ENCODE measurements around the gene UFC1. TPM values are rescaled to one million over a fixed set of nuclear protein-coding genes. Genes with fewer than 3 reads are reported as not detected.

Gene UFC1
- 115 TPM for total RNA-seq
- polyA plus RNA-seq, result 100 to 1,000 TPM; 147 to 188 (median 171) TPM

- Mint-ChIP-seq H3K27me3 (no peaks in the 10 kb centered on the region), H3K27ac (peak within 1 kb of the TSS; percentile 100), H3K36me3 (peaks cover 16% of the 10 kb centered on the region), H3K4me1 (peaks cover 27 to 37% (median 34%) of the 10 kb centered on the region in 4 donors), H3K4me3 (peak within 1 kb of the TSS; percentile 96 to 100 (median 98)), H3K9me3 (no peaks in the 10 kb centered on the region)
- H3K4me3 ChIP-seq (ENCODE audit: low read depth, low read length), result peak within 1 kb of the TSS; percentile 97
- DNase-seq, result peak; percentile 80 to 95 (median 91)
- peaks cover 18% of the 10 kb centered on the region for H3K36me3 ChIP-seq (ENCODE audit: control insufficient read depth, insufficient read depth, low read length)
- peak within 1 kb of the TSS; percentile 95 for H3K27ac ChIP-seq (ENCODE audit: insufficient read depth, low read length, poor library complexity, severe bottlenecking)
- H3K27me3 ChIP-seq (ENCODE audit: control insufficient read depth, insufficient read depth, low read length), result no peaks in the 10 kb centered on the region
- peaks cover 12% of the 10 kb centered on the region for H3K4me1 ChIP-seq (ENCODE audit: control insufficient read depth, insufficient read depth, low read length, poor library complexity, severe bottlenecking)
- peak; percentile 95 to 96 for ATAC-seq (ENCODE audit: low read depth in 2 of 2)
- H3K9me3 ChIP-seq (ENCODE audit: control insufficient read depth in 2 of 2, low read length in 2 of 2), result no peaks in the 10 kb centered on the region
Observed at GRCh38 chr1:161153682-161154337, at the start of gene UFC1. Gene UFC1, plus strand, starts transcription at chr1:161153978. Its CDS starts 20 bp downstream, at chr1:161153998.

- H3K27ac ChIP-seq (ENCODE audit: insufficient read depth, low read length, poor library complexity, severe bottlenecking), result no peak overlapping the region
- no peak overlapping the region for H3K27ac Mint-ChIP-seq
- H3K27me3 ChIP-seq (ENCODE audit: control insufficient read depth, insufficient read depth, low read length), result no peaks in the 10 kb centered on the region
- H3K4me3 Mint-ChIP-seq, result peak overlapping the region in 1 of 4 donors; percentile 75
- H3K9me3 ChIP-seq (ENCODE audit: control insufficient read depth in 2 of 2, low read length in 2 of 2), result no peaks in the 10 kb centered on the region
- ATAC-seq (ENCODE audit: low read depth in 2 of 2), result no peak
- H3K36me3 ChIP-seq (ENCODE audit: control insufficient read depth, insufficient read depth, low read length), result peaks cover 30% of the 10 kb centered on the region
- H3K4me3 ChIP-seq (ENCODE audit: low read depth, low read length), result no peak overlapping the region
- DNase-seq, result no peak
- H3K36me3 Mint-ChIP-seq, result peaks cover 14% of the 10 kb centered on the region
- peaks cover 22 to 30% (median 26%) of the 10 kb centered on the region in 4 donors for H3K4me1 Mint-ChIP-seq
- H3K27me3 Mint-ChIP-seq, result no peaks in the 10 kb centered on the region
- H3K4me1 ChIP-seq (ENCODE audit: control insufficient read depth, insufficient read depth, low read length, poor library complexity, severe bottlenecking), result no peaks in the 10 kb centered on the region
- peaks cover 0 to 2% (median 0%) of the 10 kb centered on the region in 7 donors for H3K9me3 Mint-ChIP-seq
Observed at GRCh38 chr1:161106431-161106830, 47.3 kb upstream of the UFC1 start.

GRCh38 chr1:161111117-161111516, 42.7 kb upstream of the UFC1 start:
- no peak for ATAC-seq (ENCODE audit: low read depth in 2 of 2)
- H3K36me3 ChIP-seq (ENCODE audit: control insufficient read depth, insufficient read depth, low read length), result peaks cover 21% of the 10 kb centered on the region
- no peaks in the 10 kb centered on the region for H3K9me3 ChIP-seq (ENCODE audit: control insufficient read depth in 2 of 2, low read length in 2 of 2)
- no peak overlapping the region for H3K27ac ChIP-seq (ENCODE audit: insufficient read depth, low read length, poor library complexity, severe bottlenecking)
- H3K4me3 Mint-ChIP-seq, result no peak overlapping the region
- H3K4me3 ChIP-seq (ENCODE audit: low read depth, low read length), result no peak overlapping the region
- H3K36me3 Mint-ChIP-seq, result peaks cover 7% of the 10 kb centered on the region
- H3K27ac Mint-ChIP-seq, result no peak overlapping the region
- H3K27me3 Mint-ChIP-seq, result no peaks in the 10 kb centered on the region
- no peaks in the 10 kb centered on the region for H3K27me3 ChIP-seq (ENCODE audit: control insufficient read depth, insufficient read depth, low read length)
- H3K4me1 ChIP-seq (ENCODE audit: control insufficient read depth, insufficient read depth, low read length, poor library complexity, severe bottlenecking), result peaks cover 28% of the 10 kb centered on the region
- peaks cover 36 to 63% (median 52%) of the 10 kb centered on the region in 4 donors for H3K4me1 Mint-ChIP-seq
- peaks cover 0 to 2% (median 0%) of the 10 kb centered on the region in 7 donors for H3K9me3 Mint-ChIP-seq
- DNase-seq, result no peak

- H3K27ac ChIP-seq (ENCODE audit: insufficient read depth, low read length, poor library complexity, severe bottlenecking), result no peak overlapping the region
- no peak overlapping the region for H3K4me3 ChIP-seq (ENCODE audit: low read depth, low read length)
- DNase-seq (no peak), ATAC-seq (ENCODE audit: low read depth in 2 of 2) (no peak)
- H3K4me1 ChIP-seq (ENCODE audit: control insufficient read depth, insufficient read depth, low read length, poor library complexity, severe bottlenecking), result peaks cover 32% of the 10 kb centered on the region
- Mint-ChIP-seq H3K4me1 (peaks cover 33 to 64% (median 50%) of the 10 kb centered on the region in 4 donors), H3K27me3 (no peaks in the 10 kb centered on the region), H3K4me3 (no peak overlapping the region), H3K9me3 (peaks cover 0 to under 1% (median 0%) of the 10 kb centered on the region in 7 donors), H3K36me3 (peaks cover 4% of the 10 kb centered on the region), H3K27ac (no peak overlapping the region)
- H3K9me3 ChIP-seq (ENCODE audit: control insufficient read depth in 2 of 2, low read length in 2 of 2), result no peaks in the 10 kb centered on the region
- H3K36me3 ChIP-seq (ENCODE audit: control insufficient read depth, insufficient read depth, low read length), result peaks cover 21% of the 10 kb centered on the region
- no peaks in the 10 kb centered on the region for H3K27me3 ChIP-seq (ENCODE audit: control insufficient read depth, insufficient read depth, low read length)
Observed at GRCh38 chr1:161111527-161111926, 42.3 kb upstream of the UFC1 start.

GRCh38 chr1:161113915-161114314, 39.9 kb upstream of the UFC1 start:
- peaks cover 8% of the 10 kb centered on the region for H3K27me3 Mint-ChIP-seq
- H3K9me3 Mint-ChIP-seq, result no peaks in the 10 kb centered on the region
- Histone ChIP-seq H3K9me3 (ENCODE audit: control insufficient read depth in 2 of 2, low read length in 2 of 2) (no peaks in the 10 kb centered on the region), H3K4me3 (ENCODE audit: low read depth, low read length) (no peak overlapping the region), H3K36me3 (ENCODE audit: control insufficient read depth, insufficient read depth, low read length) (peaks cover 17% of the 10 kb centered on the region), H3K27me3 (ENCODE audit: control insufficient read depth, insufficient read depth, low read length) (no peaks in the 10 kb centered on the region), H3K4me1 (ENCODE audit: control insufficient read depth, insufficient read depth, low read length, poor library complexity, severe bottlenecking) (peaks cover 52% of the 10 kb centered on the region), H3K27ac (ENCODE audit: insufficient read depth, low read length, poor library complexity, severe bottlenecking) (no peak overlapping the region)
- H3K4me3 Mint-ChIP-seq, result peak overlapping the region; percentile 4 to 85 (median 16)
- DNase-seq (no peak), ATAC-seq (ENCODE audit: low read depth in 2 of 2) (no peak)
- peaks cover 4% of the 10 kb centered on the region for H3K36me3 Mint-ChIP-seq
- H3K4me1 Mint-ChIP-seq, result peaks cover 32 to 77% (median 56%) of the 10 kb centered on the region in 4 donors
- H3K27ac Mint-ChIP-seq, result peak overlapping the region in 1 of 3 donors; percentile 81

GRCh38 chr1:161114556-161114955, 39.2 kb upstream of the UFC1 start:
- Histone ChIP-seq H3K27me3 (ENCODE audit: control insufficient read depth, insufficient read depth, low read length) (no peaks in the 10 kb centered on the region), H3K36me3 (ENCODE audit: control insufficient read depth, insufficient read depth, low read length) (peaks cover 12% of the 10 kb centered on the region), H3K9me3 (ENCODE audit: control insufficient read depth in 2 of 2, low read length in 2 of 2) (no peaks in the 10 kb centered on the region), H3K4me3 (ENCODE audit: low read depth, low read length) (no peak overlapping the region), H3K27ac (ENCODE audit: insufficient read depth, low read length, poor library complexity, severe bottlenecking) (no peak overlapping the region), H3K4me1 (ENCODE audit: control insufficient read depth, insufficient read depth, low read length, poor library complexity, severe bottlenecking) (peaks cover 58% of the 10 kb centered on the region)
- no peak for DNase-seq
- Mint-ChIP-seq H3K27me3 (peaks cover 8% of the 10 kb centered on the region), H3K4me3 (peak overlapping the region in 2 of 4 donors; percentile 8 to 85), H3K36me3 (peaks cover 4% of the 10 kb centered on the region), H3K4me1 (peaks cover 32 to 82% (median 54%) of the 10 kb centered on the region in 4 donors), H3K27ac (peak overlapping the region in 2 of 3 donors; percentile 17 to 81), H3K9me3 (no peaks in the 10 kb centered on the region)
- no peak for ATAC-seq (ENCODE audit: low read depth in 2 of 2)

GRCh38 chr1:161115132-161115711, 38.6 kb upstream of the UFC1 start:
- H3K9me3 Mint-ChIP-seq, result no peaks in the 10 kb centered on the region
- Histone ChIP-seq H3K4me1 (ENCODE audit: control insufficient read depth, insufficient read depth, low read length, poor library complexity, severe bottlenecking) (peaks cover 65% of the 10 kb centered on the region), H3K4me3 (ENCODE audit: low read depth, low read length) (no peak overlapping the region), H3K9me3 (ENCODE audit: control insufficient read depth in 2 of 2, low read length in 2 of 2) (no peaks in the 10 kb centered on the region), H3K27me3 (ENCODE audit: control insufficient read depth, insufficient read depth, low read length) (no peaks in the 10 kb centered on the region), H3K27ac (ENCODE audit: insufficient read depth, low read length, poor library complexity, severe bottlenecking) (no peak overlapping the region), H3K36me3 (ENCODE audit: control insufficient read depth, insufficient read depth, low read length) (peaks cover 7% of the 10 kb centered on the region)
- peaks cover 34 to 89% (median 57%) of the 10 kb centered on the region in 4 donors for H3K4me1 Mint-ChIP-seq
- H3K27ac Mint-ChIP-seq, result peak overlapping the region in 2 of 3 donors; percentile 42 to 81
- peaks cover 8% of the 10 kb centered on the region for H3K27me3 Mint-ChIP-seq
- ATAC-seq (ENCODE audit: low read depth in 2 of 2) (peak; percentile 26 to 28), DNase-seq (peak in 1 of 3 donors; percentile 48)
- H3K4me3 Mint-ChIP-seq, result peak overlapping the region; percentile 85 to 97 (median 96)
- peaks cover 4% of the 10 kb centered on the region for H3K36me3 Mint-ChIP-seq

Measured in CD4-positive, CD25-positive, alpha-beta regulatory T cell (primary cell).